Stimulated activated CD4-positive, alpha-beta T cell treated with anti-CD3 and anti-CD28 coated beads, Interleukin-4, amount 100 ng/mL, for 1 hour (primary cell): ENCODE results near the gene SMAD2.

Experiments
- DNase-seq: peaks from one replicate; pipeline ENCODE4 v3.0.0-alpha.2; 2020

Gene SMAD2

GRCh38 chr18:47893939-47894699, 36.3 kb downstream of the SMAD2 start:
- DNase-seq: no peak

GRCh38 chr18:47893047-47893446, 37.4 kb downstream of the SMAD2 start:
- DNase-seq: no peak

GRCh38 chr18:47888156-47888555, 42.3 kb downstream of the SMAD2 start:
- no peak for DNase-seq

GRCh38 chr18:47887227-47887626, 43.2 kb downstream of the SMAD2 start:
- no peak for DNase-seq

GRCh38 chr18:47883771-47884413, 46.6 kb downstream of the SMAD2 start:
- DNase-seq: peak; percentile 14

- DNase-seq: no peak
Observed at GRCh38 chr18:47882641-47883040, 47.8 kb downstream of the SMAD2 start.

GRCh38 chr18:47881752-47882455, 48.6 kb downstream of the SMAD2 start:
- no peak for DNase-seq

GRCh38 chr18:47881042-47881441, 49.4 kb downstream of the SMAD2 start:
- no peak for DNase-seq

- no peak for DNase-seq
Observed at GRCh38 chr18:47877892-47878291, 52.6 kb downstream of the SMAD2 start.

GRCh38 chr18:47876813-47877212, 53.6 kb downstream of the SMAD2 start:
- no peak for DNase-seq

GRCh38 chr18:47873625-47874024, 56.8 kb downstream of the SMAD2 start:
- DNase-seq: no peak

GRCh38 chr18:47872426-47872825, 58.0 kb downstream of the SMAD2 start:
- no peak for DNase-seq

GRCh38 chr18:47871288-47871687, 59.2 kb downstream of the SMAD2 start:
- no peak for DNase-seq

GRCh38 chr18:47870605-47871004, 59.9 kb downstream of the SMAD2 start:
- DNase-seq: no peak

GRCh38 chr18:47868744-47869143, 61.7 kb downstream of the SMAD2 start:
- DNase-seq: no peak

GRCh38 chr18:47865183-47865582, 65.3 kb downstream of the SMAD2 start:
- no peak for DNase-seq

GRCh38 chr18:47863041-47863440, 67.4 kb downstream of the SMAD2 start:
- no peak for DNase-seq

- DNase-seq: no peak
Observed at GRCh38 chr18:47858607-47859006, 71.9 kb downstream of the SMAD2 start.

- DNase-seq: no peak
Observed at GRCh38 chr18:47847635-47848034, 82.8 kb downstream of the SMAD2 start.

GRCh38 chr18:47846431-47846830, 84.0 kb downstream of the SMAD2 start:
- DNase-seq: no peak

GRCh38 chr18:47844828-47845498, 85.5 kb downstream of the SMAD2 start:
- no peak for DNase-seq

GRCh38 chr18:47842836-47843235, 87.6 kb downstream of the SMAD2 start:
- DNase-seq: no peak

GRCh38 chr18:47838396-47838795, 92.1 kb downstream of the SMAD2 start:
- no peak for DNase-seq
